GM19438 (cell line): ENCODE results near the gene SUGP1.

ENCODE experiments used
- ATAC-seq: cut with Tn5 transposase; IDR thresholded peaks from one replicate; pipeline ENCODE4 v1.9.1; 2021; ENCODE audit warnings: low read depth; ENCODE audit not compliant: unreplicated experiment

SUGP1 gene

GRCh38 chr19:19236173-19236572 lies 84.1 kb downstream of the SUGP1 start:
- ATAC-seq = no peak

DNA sequence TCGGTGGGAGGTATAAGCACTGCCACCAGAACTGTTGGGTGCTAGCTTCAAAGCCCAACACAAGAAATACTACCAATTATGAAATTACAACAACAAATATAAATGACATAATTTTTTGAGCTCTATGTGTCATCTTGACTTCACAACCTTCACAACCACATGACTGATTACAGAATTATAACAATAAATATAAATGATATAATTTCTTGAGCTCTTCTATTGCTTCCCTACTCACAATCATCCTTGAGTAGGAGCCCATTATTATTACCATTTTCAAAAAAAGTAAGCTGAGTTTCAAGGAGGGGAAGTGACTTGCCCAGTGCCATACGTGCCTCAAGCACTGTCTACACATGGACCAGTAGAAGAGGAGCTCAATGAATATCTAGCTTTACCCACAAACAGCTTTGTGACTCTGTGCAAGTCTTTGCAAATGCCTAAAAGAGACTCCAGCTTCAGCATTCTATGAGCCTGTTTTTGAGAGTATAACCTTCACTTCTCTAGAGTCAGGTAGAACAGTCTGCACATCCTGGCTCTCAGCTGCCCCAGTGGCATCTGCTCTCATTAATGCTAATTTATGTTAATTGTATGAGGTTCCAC lies 86.0 kb downstream of the SUGP1 start:
- no peak for ATAC-seq

DNA sequence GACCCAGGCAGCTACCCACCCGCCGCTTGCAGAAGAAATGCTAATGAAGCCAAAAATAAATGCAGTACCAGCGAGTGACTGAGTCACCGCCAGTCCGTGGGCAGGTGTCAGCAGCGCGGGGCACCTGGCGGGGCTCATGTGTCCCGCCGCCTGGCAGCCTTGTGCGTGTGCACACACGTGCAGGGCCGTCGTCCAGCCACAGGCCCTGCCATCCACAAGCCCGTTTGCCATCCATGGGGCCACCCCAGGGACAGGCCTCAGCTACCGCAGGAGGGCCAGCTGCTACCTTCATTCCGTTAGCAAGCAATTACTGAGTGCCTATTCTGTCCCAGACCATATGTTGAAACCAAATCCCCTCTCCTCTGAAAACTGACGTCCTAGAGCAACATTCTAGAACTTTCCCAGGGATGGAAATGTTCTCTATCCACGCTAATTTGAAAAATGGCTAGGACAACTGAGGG lies 88.0 kb downstream of the SUGP1 start:
- ATAC-seq = no peak

- ATAC-seq = no peak
Measured at GRCh38 chr19:19230999-19231398, 89.3 kb downstream of the SUGP1 start.

- ATAC-seq = no peak
Measured at GRCh38 chr19:19229701-19230100, 90.6 kb downstream of the SUGP1 start.

DNA sequence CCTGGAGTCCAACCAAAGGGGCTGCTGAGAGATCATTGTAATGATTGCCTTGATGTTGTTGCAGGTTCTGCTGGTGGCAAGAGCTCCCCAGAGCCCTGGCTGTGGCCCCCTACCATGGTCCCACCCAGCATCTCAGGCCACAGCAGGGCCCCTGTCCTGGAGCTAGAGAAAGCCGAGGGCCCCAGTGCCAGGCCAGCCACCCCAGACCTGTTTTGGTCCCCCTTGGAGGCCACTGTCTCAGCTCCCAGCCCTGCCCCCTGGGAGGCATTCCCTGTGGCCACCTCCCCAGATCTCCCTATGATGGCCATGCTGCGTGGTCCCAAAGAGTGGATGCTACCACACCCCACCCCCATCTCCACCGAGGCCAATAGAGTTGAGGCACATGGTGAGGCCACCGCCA lies 93.1 kb downstream of the SUGP1 start:
- ATAC-seq = no peak

- ATAC-seq = no peak
Measured at GRCh38 chr19:19226663-19227062, 93.6 kb downstream of the SUGP1 start.

GRCh38 chr19:19226204-19226603 lies 94.1 kb downstream of the SUGP1 start:
- ATAC-seq = no peak
